A549 (cell line): ENCODE data around the gene CERS6. TPM values are rescaled to one million over a fixed set of nuclear protein-coding genes. Genes with fewer than 3 reads are reported as not detected.

Experiments
- ATAC-seq, 2 experiments: fragments of 200-7000 bp in 1 of 2; fragments of >200 bp in 1 of 2; cut with Nextera tagmentation in 1 of 2; cut with Tn5 transposase in 1 of 2; 3 replicates each; pipeline versions ENCODE4 v1.8.0 to v1.9.1; 2018 to 2020; ENCODE audit warnings: mild to moderate bottlenecking in 1 of 2, moderate library complexity in 1 of 2
- CTCF ChIA-PET: fragments of 300-600 bp; sonication (Branson Sonifier 250); formaldehyde crosslinking; extraction: SDS; loops from one replicate; lab custom pipeline; 2021; ENCODE audit warnings: antibody characterized with exemption, inconsistent platforms; lab: Yijun Ruan, JAX
- POLR2A ChIA-PET: fragments of 350-600 bp; formaldehyde crosslinking; extraction: SDS; loops from one replicate; lab custom pipeline; 2021; ENCODE audit warnings: antibody characterized with exemption, inconsistent platforms; lab: Yijun Ruan, JAX
- DNase-seq, 2 experiments: peaks; one replicate each; pipeline versions ENCODE4 v3.0.0 to v3.0.0-alpha.2; 2011 to 2016; ENCODE audit warnings: low read depth in 1 of 2, low spot score in 1 of 2
- FAIRE-seq: peaks from 2 replicates; lab custom pipeline; 2011; peaks lifted over from hg19 to GRCh38; lab: Jason Lieb, UNC
- H3K27ac ChIP-seq, 2 experiments: fragments of >200 bp; sonication (Bioruptor Twin); formaldehyde crosslinking; 3 replicates each; pipeline ENCODE4 v1.5.1; 2016 to 2017
- H3K4me1 ChIP-seq: fragments of >200 bp; sonication (Bioruptor Twin); formaldehyde crosslinking; 3 replicates; pipeline ENCODE4 v1.6.1; 2016
- H3K4me2 ChIP-seq: fragments of >200 bp; sonication (Bioruptor Twin); formaldehyde crosslinking; 3 replicates; pipeline ENCODE4 v1.6.1; 2016
- H3K4me3 ChIP-seq: fragments of >200 bp; sonication (Bioruptor Twin); formaldehyde crosslinking; 3 replicates; pipeline ENCODE4 v1.5.1; 2016
- H3K9me3 ChIP-seq: fragments of >200 bp; sonication (Bioruptor Twin); formaldehyde crosslinking; 3 replicates; pipeline ENCODE4 v1.6.1; 2016
- ATOH8 ChIP-seq: fragments of 250-450 bp; sonication (Bioruptor Pico); IDR thresholded peaks from 2 replicates; pipeline ENCODE4 v1.5.0; 2020; ENCODE audit warnings: low read depth, mild to moderate bottlenecking, moderate library complexity
- CBX2 ChIP-seq: fragments of 200-600 bp; sonication (generic); IDR thresholded peaks from 2 replicates; pipeline ENCODE4 v1.6.1; 2016; ENCODE audit warnings: low read depth, mild to moderate bottlenecking, borderline replicate concordance
- EHMT2 ChIP-seq: fragments of 200-600 bp; sonication (generic); IDR thresholded peaks from 2 replicates; pipeline ENCODE4 v1.6.1; 2016; ENCODE audit warnings: antibody characterized with exemption, low read depth, mild to moderate bottlenecking, moderate library complexity
- HDAC2 ChIP-seq: fragments of 200-600 bp; sonication (generic); IDR thresholded peaks from 2 replicates; pipeline ENCODE4 v1.6.1; 2016
- KDM1A ChIP-seq: fragments of 200-600 bp; sonication (generic); IDR thresholded peaks from 2 replicates; pipeline ENCODE4 v1.6.1; 2016; ENCODE audit warnings: low read depth, mild to moderate bottlenecking
- PHF8 ChIP-seq: fragments of 200-600 bp; sonication (generic); IDR thresholded peaks from 2 replicates; pipeline ENCODE4 v1.6.1; 2016; ENCODE audit warnings: low read depth, mild to moderate bottlenecking, antibody characterized with exemption, moderate library complexity, borderline replicate concordance
- RAD21 ChIP-seq, 2 experiments: fragments of >200 bp in 1 of 2; sonication (Bioruptor Twin) in 1 of 2; formaldehyde crosslinking in 1 of 2; IDR thresholded peaks in 1 of 2; conservative IDR thresholded peaks in 1 of 2; 2 replicates in 1 of 2; 3 replicates in 1 of 2; pipeline ENCODE4 v1.6.1; 2012 to 2018; ENCODE audit warnings: inconsistent platforms in 1 of 2
- RFX5 ChIP-seq: fragments of 450-650 bp; IDR thresholded peaks from 2 replicates; pipeline ENCODE4 v1.7.1; 2014; ENCODE audit warnings: antibody characterized with exemption, mild to moderate bottlenecking, moderate library complexity
- TP53 ChIP-seq: fragments of 250-450 bp; sonication (Bioruptor Pico); IDR thresholded peaks from 2 replicates; pipeline ENCODE4 v1.5.0; 2021; ENCODE audit warnings: mild to moderate bottlenecking, moderate library complexity
- USF2 ChIP-seq: fragments of 450-650 bp; IDR thresholded peaks from 2 replicates; pipeline ENCODE4 v1.6.1; 2014; ENCODE audit warnings: antibody characterized with exemption
- ZNF302 ChIP-seq: fragments of 250-450 bp; sonication (Bioruptor Pico); IDR thresholded peaks from 2 replicates; pipeline ENCODE4 v1.9.0; 2021; ENCODE audit warnings: inconsistent platforms, mild to moderate bottlenecking, moderate library complexity
- WGBS: methylation state at CpG from one replicate; pipeline ENCODE4 v1.1.6; 2017; ENCODE audit errors: missing lambda C conversion rate; 5-methylcytosine and 5-hydroxymethylcytosine counted together
- polyA plus RNA-seq, 4 experiments: library from polyadenylated mRNA; depleted of rRNA in 3 of 4; stranded (reverse); fragments of >200 nt; fragmentation: RNase III in 1 of 4; extraction: RNeasy Plus Mini Kit Qiagen cat#74134 plus additional on column Dnase treatment in 1 of 4; gene quantifications; 2 replicates in 3 of 4; 3 replicates in 1 of 4; pipeline ENCODE4 v1.2.3, GENCODE V29; 2011 to 2017
- TF ChIP-seq, protein P1 (sequence below): IDR thresholded peaks from 2 replicates; pipeline ENCODE4 v1.6.1; 2012; ENCODE audit warnings: low read depth, borderline replicate concordance

Gene CERS6
- polyA plus RNA-seq, 2 of the 4 experiments (the other 2 are of a cell fraction), result 12.0 to 16.9 TPM

GRCh38 chr2:168784993-168785392 lies 328.9 kb downstream of the CERS6 start (continued):
- TF ChIP-seq ATOH8 (CRISPR knock-in tag) (no peak), CBX2 (no peak), EHMT2 (no peak), PHF8 (no peak), HDAC2 (no peak)

GRCh38 chr2:168787098-168787781 lies 331.2 kb downstream of the CERS6 start:
- ATAC-seq (no peak), FAIRE-seq (no peak), DNase-seq (no peak)
- CTCF ChIA-PET, result interaction anchor here (1.2 kb wide), 1 partner anchor 14 kb away, joined by 3 read pairs; no protein-coding TSS in a partner anchor
- 78% methylated on average over 3 of the region's 3 CpGs for WGBS
- H3K4me3 ChIP-seq, result no peak overlapping the region
- H3K9me3 ChIP-seq, result no peaks in the 10 kb centered on the region
- peaks cover 3% of the 10 kb centered on the region; the same call in 1 of the 3 replicates for H3K4me1 ChIP-seq
- no peak overlapping the region; a peak in 1 of 6 replicates for H3K27ac ChIP-seq
- POLR2A ChIA-PET, result no interaction called here
- no peak for TF ChIP-seq PHF8
- no peak for TF ChIP-seq TP53 (CRISPR knock-in tag)
- TF ChIP-seq RAD21 (conservative IDR thresholded peaks at IDR 0.05 in 1 of 2, IDR thresholded peaks at IDR 0.05 in 1 of 2), result no peak
- TF ChIP-seq KDM1A, result 0 out of 2 replicates have a peak, but pooled peaks have one; percentile 49
- TF ChIP-seq, all 56 proteins: peak for 1
- no peak overlapping the region for H3K4me2 ChIP-seq

DNA sequence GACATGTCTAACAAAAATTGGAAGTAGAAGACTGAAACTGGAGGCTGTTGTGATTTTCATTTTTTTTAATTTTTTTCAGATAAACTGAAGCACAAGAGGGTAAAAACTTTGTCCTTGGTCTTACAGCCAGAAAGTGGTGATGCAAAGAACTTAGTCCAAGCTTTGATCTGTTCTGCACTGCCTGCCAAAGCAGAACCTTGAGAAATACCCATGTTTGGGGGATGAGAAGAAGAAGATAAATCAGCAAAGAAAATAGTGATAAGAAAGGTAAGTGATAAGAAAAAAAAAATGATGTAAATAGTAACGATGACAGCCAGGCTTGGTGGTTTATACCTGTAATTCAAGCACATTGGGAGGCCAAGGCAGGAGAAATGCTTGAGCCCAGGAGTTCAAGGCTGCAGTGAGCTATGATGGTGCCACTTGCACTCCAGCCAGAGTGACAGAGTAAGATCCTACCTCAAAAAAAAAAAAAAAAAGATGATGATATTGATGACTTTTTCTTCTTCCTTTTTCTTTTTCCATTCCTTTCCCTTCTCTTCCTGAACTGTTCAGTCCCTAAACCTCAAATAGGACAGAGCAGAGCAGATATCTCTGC lies 331.8 kb downstream of the CERS6 start:
- Histone ChIP-seq H3K4me3 (no peak overlapping the region), H3K4me1 (0 out of 3 replicates have a peak, but pooled peaks cover 2% of the 10 kb centered on the region), H3K4me2 (no peak overlapping the region), H3K9me3 (no peaks in the 10 kb centered on the region), H3K27ac (no peak overlapping the region)
- POLR2A ChIA-PET, result no interaction called here
- ATAC-seq (no peak), DNase-seq (no peak), FAIRE-seq (no peak)
- CTCF ChIA-PET, result no interaction called here
- TF ChIP-seq, protein P1, sequence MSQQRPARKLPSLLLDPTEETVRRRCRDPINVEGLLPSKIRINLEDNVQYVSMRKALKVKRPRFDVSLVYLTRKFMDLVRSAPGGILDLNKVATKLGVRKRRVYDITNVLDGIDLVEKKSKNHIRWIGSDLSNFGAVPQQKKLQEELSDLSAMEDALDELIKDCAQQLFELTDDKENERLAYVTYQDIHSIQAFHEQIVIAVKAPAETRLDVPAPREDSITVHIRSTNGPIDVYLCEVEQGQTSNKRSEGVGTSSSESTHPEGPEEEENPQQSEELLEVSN, result no peak
- no peak for TF ChIP-seq USF2
- 40% methylated on average over 1 of the region's 1 CpG for WGBS

DNA sequence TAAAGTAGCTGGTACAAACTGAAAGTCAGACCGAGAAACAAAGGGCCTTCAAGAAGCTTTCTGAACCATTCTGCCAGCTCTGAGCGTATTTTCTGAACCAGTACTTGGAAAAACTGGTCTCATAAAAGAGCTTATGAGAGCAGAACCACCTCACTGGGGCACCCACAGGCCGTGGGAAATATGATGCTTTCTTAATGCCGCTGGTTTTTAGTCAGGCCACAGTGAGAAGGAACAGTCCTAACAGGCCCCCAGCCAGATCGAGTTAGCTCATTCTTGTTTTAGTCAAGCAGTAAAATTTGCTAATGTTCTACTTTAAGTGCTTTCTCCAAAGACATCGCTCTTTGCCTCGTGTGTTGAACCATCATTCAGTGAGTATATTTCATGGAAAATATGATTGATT lies 333.7 kb downstream of the CERS6 start:
- ChIA-PET POLR2A (no interaction called here), CTCF (no interaction called here)
- H3K27ac ChIP-seq, result no peak overlapping the region
- 31% methylated on average over 7 of the region's 7 CpGs for WGBS
- DNase-seq, result no peak
- no peak overlapping the region for H3K4me3 ChIP-seq
- H3K9me3 ChIP-seq, result no peaks in the 10 kb centered on the region
- TF ChIP-seq RFX5 (no peak), ZNF302 (CRISPR knock-in tag) (no peak)
- TF ChIP-seq, all 56 proteins: peak for 0
- Histone ChIP-seq H3K4me1 (0 out of 3 replicates have a peak, but pooled peaks cover 2% of the 10 kb centered on the region), H3K4me2 (no peak overlapping the region)
- ATAC-seq (no peak), FAIRE-seq (no peak)
